HG02763 (cell line): ENCODE data around the gene ABLIM3.

Experiments
- ATAC-seq: cut with Tn5 transposase; IDR thresholded peaks from one replicate; pipeline ENCODE4 v1.9.1; 2021; ENCODE audit warnings: mild to moderate bottlenecking, moderate library complexity; ENCODE audit not compliant: unreplicated experiment

ABLIM3 gene

DNA sequence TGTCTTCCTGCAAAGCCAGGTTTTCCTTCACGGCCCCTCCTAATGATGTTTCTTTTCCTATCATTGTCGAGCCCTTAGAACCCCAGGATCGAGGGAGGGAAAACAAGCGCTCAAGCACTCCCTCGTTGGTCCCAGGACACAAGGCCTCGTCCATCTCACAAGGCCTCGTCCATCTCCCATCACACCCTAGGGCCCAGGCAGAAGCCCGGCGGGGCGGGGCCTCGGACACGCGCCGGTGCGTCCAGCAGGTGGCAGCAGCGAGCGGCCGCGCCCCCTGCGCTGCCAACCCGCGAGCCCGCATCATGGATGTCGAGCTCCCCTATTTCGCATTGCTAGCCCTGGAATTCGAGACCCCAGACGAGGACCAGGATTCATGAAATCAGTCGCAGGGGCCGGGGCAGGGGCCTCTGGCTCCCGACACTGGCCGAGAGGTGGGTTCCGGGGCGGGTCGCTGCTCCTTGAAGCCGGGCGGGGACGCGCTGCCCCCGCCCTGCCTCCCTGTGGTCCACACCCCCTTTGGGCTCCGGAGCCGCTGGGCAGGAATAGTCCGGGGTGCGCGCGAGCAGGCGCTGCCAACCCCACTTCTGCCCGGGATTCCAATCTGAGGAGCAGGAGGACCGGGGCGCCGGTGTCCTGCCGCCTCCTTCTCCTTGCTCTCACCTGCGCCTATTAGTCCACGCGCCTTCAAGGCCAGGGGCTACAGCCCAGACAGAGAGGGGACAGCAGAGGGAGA is at the start of gene ABLIM3:
ABLIM3 (plus strand) TSS at position 270 of the 733 bp plus-strand sequence. CDS start 603 bp downstream, outside the sequence.
- ATAC-seq: peak; percentile 86

DNA sequence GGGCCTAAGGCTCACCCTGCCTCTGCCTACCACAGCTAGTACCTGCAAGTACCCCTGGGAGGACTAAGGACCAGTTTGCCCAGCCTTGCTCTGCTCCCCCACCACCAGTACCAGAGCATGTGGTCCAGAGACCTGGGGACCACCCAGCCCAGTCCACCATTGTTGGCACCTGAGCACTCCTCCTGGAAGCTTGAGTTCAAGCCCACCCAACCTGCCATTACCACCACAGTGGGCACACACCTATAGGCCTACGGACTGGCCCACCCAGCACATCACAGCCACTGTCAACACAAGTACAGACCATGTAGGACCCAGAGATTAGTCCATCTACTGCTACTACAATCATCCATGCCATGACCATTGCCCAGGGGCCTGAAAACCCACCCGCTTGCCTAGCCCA is 47.7 kb upstream of the ABLIM3 start:
- no peak for ATAC-seq

DNA sequence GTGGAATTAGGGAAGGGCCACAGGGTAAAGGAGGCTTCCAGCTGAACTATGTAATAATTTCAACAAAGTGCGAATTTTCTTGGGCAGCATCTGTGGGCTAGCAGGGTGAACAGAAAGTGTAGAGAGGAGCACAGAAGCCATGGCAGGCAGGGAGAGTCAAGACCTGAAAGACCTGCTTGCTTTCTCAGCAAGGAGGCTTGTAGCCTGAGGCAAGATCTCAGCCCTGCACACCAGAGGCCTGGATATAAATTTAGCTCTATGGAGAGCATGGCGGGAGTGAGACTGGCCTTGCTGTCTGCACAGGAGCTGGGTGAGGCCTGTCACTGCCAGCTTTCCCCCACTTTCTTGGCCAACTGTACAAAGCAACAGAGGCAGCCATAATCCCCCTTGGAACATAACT is 46.3 kb upstream of the ABLIM3 start:
- ATAC-seq: no peak

DNA sequence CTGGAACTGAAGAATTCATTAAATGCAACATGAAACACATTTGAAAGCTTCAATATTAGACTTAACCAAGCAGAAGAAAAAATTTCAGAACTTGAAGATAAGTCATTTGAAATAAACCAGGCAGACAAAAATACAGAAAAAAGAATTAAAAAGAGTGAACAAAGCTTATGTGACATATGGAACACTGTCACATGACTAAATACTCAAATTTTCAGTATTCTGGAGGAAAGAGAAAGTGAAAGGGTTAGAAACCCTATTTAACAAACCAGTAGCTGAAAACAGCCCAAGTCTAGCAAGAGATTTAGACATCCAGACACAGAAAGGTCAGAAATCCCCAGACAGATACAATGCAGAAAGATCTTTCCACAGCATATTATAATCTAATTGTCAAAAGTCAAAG is 41.4 kb upstream of the ABLIM3 start:
- no peak for ATAC-seq

DNA sequence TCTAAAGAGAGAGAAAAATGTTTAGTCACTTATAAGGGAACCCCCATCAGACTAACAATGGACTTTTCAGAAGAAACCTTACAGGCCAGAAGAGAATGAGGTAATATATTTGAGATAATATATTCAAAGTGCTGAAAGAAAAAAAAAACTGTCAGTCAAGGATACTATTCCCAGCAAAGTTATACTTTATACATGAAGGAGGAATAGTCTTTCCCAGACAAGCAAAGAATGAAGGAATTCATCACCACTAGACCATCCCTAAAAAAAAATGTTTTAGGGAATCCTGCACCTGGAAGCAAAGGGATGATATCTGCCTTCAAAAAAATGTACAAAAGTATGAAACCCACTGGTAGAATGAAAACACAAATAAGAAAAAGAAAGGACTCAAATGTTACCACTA is 41.0 kb upstream of the ABLIM3 start:
- no peak for ATAC-seq

DNA sequence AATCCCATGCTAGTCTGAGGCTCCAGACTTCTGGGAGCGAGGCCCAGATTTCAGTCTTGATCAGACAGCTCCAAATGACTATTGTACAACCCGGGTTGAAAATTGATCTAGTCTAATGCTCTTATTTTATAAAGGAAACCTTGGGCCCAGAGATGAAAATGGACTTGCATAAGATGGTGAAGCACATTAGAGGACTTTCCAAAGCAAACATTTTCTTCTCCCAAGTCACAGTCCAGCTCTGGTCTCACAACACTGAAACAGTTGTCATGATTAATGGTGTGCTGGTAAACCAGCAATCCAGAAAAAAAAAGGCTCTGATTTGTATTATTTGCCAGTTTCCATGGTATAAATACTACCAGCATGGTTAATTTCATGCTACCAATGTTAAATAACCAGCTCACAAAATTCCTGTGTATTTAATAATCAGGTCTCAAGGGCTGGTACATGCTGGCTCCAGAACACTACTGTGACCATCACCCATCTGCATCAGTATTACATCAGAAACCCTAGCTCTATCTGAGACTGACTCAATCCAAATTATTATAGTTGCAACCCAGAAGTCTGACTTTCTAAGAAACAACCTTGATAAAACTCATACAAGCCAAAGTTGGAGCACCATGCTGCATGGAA is 32.5 kb upstream of the ABLIM3 start:
- ATAC-seq: no peak

DNA sequence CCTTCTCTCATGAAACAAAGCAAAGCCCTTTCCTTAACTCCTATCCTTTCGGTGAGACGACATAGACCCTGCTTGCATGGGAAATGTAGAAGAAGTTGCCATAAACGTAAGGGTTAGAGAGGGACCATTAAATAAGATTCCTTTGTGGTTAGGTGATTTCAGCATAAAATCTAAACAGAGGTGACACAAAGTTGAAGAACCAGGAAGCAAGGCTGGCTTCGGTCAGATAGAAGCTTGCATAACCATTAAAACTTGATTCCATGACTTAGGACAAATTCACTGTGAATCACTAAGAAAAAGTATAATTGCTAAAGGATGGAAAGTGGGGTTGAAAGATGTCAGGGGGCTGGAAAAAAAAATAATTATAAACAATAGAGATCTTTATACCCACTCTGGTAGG is 30.9 kb upstream of the ABLIM3 start:
- ATAC-seq: no peak

DNA sequence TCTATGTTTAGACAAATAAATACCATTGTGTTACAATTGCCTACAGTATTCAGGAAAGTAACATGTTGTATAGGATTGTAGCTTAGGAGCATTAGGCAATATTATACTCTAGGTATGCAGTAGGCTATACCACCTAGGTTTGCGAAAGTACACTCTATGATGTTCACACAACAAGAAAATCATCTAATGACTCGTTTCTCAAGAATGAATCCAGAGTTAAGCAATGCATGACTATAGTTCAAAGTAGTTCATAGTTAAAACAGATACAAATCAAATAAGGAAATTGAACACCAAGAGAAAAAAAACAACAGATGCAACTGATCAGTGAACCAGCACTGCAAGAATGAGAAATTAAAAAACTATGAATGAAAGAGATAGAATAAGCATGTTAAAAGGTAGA is 27.6 kb upstream of the ABLIM3 start:
- no peak for ATAC-seq

DNA sequence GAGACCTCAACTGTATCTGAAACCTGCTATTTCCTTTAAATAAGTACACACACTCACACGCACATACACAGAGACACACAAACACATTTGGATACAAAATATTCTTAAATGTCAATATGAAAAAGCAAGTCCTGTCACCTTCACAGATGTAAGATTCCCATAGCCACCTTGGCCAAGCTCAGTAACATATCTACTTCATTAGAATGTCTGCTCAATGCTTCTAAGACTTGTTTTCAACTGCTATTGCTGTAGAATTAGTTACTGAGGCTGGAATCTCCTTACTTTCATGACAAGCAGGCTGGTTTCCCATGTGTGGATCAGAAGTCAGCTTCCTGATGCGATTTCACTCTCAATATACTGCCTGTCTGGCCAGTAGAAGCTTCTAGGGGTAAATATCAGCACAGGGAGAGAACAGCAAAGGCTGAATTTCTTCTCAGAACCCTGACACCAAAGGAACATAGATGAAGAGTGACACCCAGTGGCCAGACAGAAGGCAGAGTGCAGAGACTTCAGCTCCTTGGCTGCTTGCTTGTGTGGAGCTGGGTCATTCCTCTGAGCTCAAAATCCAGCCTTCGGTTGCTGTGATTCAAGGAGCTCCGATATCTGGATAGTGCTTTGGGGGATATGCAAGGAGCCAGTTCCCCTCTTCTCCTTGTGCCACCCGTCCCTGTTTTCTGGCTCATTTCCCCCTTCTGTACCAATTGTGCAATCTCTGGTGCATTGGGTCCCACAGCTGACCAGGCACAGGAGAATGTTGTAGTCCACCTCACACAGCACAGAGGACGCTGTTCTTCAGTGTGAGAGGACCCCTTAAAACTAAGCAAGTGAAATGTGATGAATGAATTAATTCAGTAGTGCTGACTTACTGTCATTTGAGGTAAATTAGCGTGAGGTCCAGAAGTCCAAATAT is 26.6 kb upstream of the ABLIM3 start:
- ATAC-seq: no peak

DNA sequence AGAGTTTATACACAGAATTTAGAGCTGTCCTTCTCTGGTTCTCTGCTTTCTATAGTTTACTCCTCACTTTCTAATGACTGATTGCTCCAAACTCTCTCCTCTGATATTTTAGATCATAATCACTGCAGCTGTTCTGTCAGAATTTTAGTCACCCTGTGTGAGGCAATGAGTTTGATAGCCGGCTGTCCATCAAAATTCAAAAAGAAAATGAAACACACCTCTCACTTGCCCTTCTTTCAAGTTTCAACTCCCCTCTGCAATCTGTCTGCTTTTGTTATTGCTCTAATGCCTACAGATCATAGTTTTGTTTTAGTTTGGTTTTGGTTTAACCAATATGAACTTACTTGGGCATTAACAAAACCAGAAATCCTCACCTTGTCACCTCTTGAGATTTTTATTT is 23.3 kb upstream of the ABLIM3 start:
- no peak for ATAC-seq

DNA sequence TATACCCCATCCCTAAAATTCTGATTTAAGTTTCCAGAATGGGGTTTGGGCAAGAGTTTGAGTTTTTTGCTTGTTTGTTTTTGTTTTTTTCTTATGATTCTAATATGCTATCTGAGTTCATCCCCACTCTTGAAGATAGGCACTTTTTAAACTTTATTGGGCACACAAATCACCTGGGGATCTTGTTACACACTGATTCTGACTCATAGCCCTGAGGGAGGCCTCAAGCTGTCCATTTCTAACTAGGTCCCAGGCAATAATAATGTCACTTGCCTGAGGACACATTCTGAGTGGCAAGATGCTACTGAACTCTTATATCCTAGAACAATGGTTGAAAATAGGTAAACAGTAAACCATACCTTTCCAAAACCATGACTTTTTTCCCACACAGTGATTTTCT is 22.8 kb upstream of the ABLIM3 start:
- no peak for ATAC-seq

DNA sequence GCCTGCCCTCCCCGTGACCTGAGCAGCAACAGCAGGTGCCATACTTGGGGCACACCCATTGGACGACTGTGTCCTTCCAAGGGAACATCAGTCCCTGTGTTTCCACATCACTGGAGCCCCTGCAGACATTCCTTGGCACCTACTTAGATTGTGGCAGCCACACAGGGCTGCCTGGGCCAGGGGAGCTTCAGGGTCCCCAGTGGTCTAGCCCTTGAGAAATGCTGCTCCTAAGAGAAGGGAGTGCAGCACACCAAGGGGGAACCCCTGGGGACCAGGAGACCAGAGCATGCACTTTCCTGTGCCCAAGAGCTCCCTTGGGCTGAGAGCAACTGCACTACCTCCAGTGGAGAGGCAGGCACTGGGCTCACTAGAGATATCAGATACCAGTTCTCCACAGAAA is 20.1 kb upstream of the ABLIM3 start:
- no peak for ATAC-seq

DNA sequence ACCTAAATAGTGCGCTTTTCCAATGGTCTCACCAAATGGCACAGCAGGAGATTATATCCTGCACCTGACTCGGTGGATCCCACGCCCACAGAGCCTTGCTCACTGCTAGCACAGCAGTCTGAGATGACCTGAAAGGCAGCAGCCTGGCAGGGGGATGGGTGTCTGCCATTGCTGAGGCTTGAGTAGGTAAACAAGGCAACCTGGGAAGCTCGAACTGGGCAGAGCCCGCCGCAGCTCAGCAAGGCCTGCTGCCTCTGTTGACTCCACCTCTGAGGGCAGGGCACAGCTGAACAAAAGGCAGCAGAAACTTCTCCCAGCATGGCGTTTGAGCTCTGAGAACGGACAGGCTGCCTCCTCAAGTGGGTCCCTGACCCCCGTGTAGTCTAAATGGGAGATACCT is 18.1 kb upstream of the ABLIM3 start:
- no peak for ATAC-seq

DNA sequence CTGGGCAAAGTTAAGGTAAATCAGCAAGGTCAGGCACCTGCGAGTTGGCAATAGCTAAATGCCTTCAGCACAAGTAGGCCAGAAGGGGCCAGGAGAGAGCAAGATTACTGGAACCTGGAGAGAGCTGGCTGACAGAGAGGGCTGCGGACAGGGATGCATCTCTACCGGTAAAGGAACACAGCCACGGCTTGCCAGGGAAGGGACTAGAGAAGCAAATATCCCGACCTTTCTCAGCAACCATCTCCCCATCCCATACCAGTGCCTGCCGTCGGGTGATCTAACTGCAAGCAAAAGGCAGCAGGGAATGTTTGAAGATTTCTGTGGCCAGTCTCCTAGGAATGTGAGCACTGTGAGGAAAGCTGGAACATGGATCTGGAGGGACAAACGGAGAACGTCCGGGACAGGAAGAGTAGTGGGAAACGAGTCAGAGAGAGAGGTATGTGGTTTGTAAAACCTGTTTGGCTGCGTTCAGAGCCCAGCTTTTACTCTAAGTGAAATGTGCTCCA is 15.9 kb upstream of the ABLIM3 start:
- ATAC-seq: no peak

DNA sequence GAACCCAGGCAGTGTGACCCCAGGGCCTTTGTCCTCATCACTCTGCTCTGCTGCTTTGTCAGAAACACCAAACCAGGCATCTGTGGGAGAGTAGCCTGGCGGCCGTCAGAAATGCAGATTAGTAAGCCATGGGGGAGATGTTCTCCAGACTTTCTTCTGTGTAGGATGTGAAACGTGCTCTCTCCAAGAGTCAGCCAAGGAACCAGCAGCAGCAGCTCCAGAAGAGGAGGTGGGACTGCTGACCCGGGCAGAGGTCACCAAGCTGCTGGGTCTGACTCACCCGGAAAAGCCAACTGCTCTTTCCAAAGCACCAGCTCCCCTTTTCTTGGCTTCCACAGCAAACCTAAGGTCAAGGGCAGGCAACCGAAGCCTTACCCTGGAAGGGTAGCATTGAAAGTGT is 14.4 kb upstream of the ABLIM3 start:
- ATAC-seq: no peak

DNA sequence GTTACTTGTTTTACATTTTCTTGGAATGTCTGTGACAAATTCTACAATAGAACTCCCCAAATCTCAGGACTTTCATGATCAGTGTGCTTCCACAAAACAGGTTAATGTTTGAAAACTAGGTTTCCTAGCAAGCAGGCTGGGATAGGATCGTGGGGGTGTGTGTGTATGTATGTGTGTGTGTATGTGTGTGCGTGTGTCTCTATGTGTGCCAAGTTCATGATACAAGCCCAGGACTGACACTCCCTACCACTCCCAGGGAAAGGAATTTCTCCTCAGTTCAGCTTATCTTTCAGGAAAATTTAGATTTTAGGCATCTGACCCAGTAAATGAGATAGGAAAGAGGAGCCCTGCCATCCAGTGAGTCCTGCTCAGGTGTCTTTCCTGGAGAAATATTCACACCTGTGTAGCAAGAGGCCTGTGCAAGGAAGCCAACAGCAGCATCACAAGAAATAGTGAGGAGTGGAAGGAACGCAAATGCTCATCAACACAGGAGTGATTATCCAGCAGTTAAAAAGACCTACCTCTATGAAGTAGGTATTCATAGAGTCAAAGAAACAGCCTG is 13.8 kb upstream of the ABLIM3 start:
- no peak for ATAC-seq

DNA sequence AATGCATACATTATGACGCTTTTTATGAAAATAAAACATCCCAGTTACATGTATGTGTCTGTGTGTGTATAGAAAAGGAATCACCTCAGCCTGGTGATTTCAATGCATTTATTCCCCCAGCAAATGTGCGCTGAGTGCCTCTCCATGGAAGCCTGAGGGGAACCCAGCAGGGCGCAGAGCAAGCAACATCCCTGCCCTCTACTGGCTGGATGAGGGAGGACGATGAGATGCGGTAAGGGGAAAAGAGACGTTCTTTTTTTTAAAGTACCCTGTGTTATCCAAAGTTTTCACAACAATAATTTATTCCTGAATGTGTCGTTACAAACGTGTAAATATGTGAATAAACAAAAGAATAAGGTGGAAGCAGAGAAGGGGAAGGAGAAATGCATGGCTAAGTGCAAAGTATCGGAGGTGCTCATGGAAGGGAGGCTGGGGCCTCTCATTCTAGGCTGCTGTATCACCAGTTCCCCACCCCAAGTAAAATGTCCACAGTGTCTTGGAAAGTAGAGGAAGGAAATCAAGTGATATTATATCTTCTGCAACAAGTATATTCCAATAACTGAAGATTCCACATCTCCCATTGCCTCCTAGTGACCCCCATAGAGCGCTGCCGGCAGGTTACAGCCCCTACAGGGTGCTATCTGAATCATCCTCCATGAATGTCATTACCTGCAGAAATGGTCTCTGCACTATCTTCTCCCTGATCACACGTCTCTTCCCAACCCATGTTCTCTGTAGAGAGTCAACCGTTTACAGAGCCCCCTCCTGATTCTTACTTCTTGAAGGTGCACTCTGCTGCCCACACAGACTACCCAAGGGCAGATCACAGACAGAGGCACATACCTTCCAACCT is 13.0 kb upstream of the ABLIM3 start:
- ATAC-seq: no peak

DNA sequence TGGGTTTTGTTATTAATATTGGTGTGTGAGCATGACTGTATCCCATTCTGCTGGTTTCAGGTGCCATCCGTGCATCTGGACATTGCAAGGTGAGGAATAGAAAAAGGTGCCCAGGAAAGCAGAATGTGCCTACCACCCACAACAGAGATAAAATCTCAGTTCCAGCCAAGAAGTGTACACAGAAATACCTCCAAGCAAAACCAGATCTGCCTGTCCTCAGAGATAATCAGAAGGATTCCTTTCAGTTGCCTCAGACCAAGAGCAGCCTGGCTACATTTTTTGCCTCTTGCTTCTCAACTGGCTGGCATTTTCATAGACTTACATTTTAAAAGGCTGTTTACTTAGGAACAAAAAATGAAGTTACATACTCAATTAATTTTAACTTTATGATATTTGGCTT is 12.1 kb upstream of the ABLIM3 start:
- ATAC-seq: no peak

DNA sequence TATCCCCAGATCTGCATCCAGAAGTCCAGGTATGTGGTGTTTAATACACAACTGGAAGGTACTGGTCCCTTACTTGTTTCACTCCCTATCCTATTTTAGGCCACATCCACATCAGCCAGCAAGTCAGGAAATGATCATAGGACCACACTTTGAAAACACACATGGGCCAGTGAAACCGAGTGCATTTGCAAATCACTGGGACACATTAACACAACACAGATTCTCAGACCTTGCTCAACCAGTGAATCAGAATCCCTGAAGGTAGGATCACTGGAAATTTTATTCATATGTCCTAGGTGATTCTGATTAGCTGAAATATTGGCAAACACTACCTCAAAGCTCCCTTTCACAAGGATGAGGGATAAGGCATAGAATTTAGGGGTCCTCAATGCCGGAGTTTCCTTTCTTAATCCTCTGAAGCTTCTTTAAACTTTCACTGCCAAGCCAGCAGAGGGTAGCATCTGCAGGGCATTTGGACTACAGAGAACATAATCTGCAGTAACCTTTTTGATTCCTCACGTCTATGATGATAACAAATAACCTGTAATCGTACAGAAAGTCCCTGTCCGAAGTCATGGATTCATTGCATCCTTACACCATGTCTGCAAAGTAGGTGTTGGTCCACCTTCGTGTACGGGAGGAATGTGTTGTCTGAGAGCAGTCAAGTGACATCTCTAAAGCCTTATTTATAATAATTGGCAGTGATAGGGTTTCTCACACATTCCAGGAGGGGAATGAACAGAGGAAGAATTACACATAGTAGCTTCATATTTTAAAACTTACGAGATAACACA is 11.0 kb upstream of the ABLIM3 start:
- no peak for ATAC-seq

DNA sequence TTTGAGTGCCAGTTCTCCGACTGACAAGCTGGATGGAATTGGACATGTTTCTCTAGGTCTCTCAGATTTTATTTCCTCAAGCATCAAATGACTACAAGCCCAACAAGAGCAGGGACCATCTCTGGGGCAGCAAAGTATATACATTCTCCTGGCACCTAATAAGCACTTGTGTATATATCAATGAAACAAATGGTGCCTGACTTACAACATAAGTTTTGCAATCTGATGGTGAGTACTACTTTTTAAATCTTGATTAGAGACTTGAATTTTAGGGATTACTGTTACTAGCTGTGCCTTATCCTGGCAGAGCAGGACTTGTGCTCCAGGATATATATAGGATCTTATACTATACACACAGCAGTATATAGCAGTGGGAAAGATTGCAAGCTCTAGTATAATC is 8.8 kb upstream of the ABLIM3 start:
- ATAC-seq: no peak
